SK-N-SH (cell line): Measurements from ENCODE around the gene CCL7. TPM values are rescaled to one million over a fixed set of nuclear protein-coding genes. Genes with fewer than 3 reads are reported as not detected.

Experiments used
- CTCF ChIA-PET: fragments of 300-600, 350-600 bp; formaldehyde crosslinking; extraction: SDS; loops from one replicate; lab custom pipeline; 2021; lab: Yijun Ruan, JAX
- POLR2A ChIA-PET: fragments of 350-600 bp; sonication (Branson Sonifier 250); formaldehyde crosslinking; extraction: SDS; loops from one replicate; lab custom pipeline; 2020; ENCODE audit warnings: antibody characterized with exemption, inconsistent platforms; lab: Yijun Ruan, JAX
- DNase-seq: peaks from one replicate; pipeline ENCODE4 v3.0.0; 2012
- H2AFZ ChIP-seq: fragments of 200-600 bp; sonication (generic); 2 replicates; pipeline ENCODE4 v1.8.1; 2016; ENCODE audit warnings: antibody characterized with exemption, mild to moderate bottlenecking, low read depth
- H3F3A ChIP-seq: fragments of 200-600 bp; sonication (generic); replicated peaks from 2 replicates; pipeline ENCODE3; 2016; ENCODE audit warnings: antibody characterized with exemption, mild to moderate bottlenecking; ENCODE audit not compliant: insufficient read depth
- H3K27ac ChIP-seq, 2 experiments: fragments of 200-500 bp in 1 of 2; fragments of 200-600 bp in 1 of 2; sonication (Bioruptor generic) in 1 of 2; sonication (generic), shearing (Covaris generic) in 1 of 2; 2 replicates each; pipeline versions ENCODE4 v1.5.1 to v1.6.1; 2014 to 2016; ENCODE audit warnings: low read depth in 2 of 2, inconsistent platforms in 1 of 2, low read length in 1 of 2, mild to moderate bottlenecking in 1 of 2, mixed read lengths in 1 of 2
- H3K27me3 ChIP-seq: fragments of 200-600 bp; sonication (generic), shearing (Covaris generic); 2 replicates; pipeline ENCODE4 v1.6.1; 2016; ENCODE audit warnings: mixed run types; ENCODE audit not compliant: insufficient read depth
- H3K36me3 ChIP-seq, 2 experiments: fragments of 200-500 bp in 1 of 2; fragments of 200-600 bp in 1 of 2; sonication (Bioruptor generic) in 1 of 2; sonication (generic) in 1 of 2; replicated peaks in 1 of 2; 2 replicates each; pipeline versions ENCODE3 to v1.5.1; 2014 to 2016; ENCODE audit warnings: low read length in 1 of 2, mild to moderate bottlenecking in 1 of 2; ENCODE audit not compliant: insufficient read depth in 2 of 2, control insufficient read depth in 1 of 2
- H3K4me1 ChIP-seq, 2 experiments: fragments of 200-500 bp in 1 of 2; fragments of 200-600 bp in 1 of 2; sonication (Bioruptor generic) in 1 of 2; sonication (generic), shearing (Covaris generic) in 1 of 2; 2 replicates each; pipeline versions ENCODE4 v1.5.1 to v1.6.1; 2014 to 2016; ENCODE audit warnings: low read depth in 1 of 2, low read length in 1 of 2, mixed run types in 1 of 2; ENCODE audit not compliant: insufficient read depth in 2 of 2, control insufficient read depth in 1 of 2
- H3K4me2 ChIP-seq: fragments of 200-600 bp; sonication (generic), shearing (Covaris generic); 2 replicates; pipeline ENCODE4 v1.6.1; 2017; ENCODE audit warnings: mixed run types
- H3K4me3 ChIP-seq, 2 experiments: fragments of 200-500 bp in 1 of 2; fragments of 200-600 bp in 1 of 2; sonication (Bioruptor generic) in 1 of 2; sonication (generic), shearing (Covaris generic) in 1 of 2; 2 replicates each; pipeline versions ENCODE4 v1.5.1 to v1.8.1; 2014 to 2016; ENCODE audit warnings: low read depth in 2 of 2, inconsistent platforms in 1 of 2, low read length in 1 of 2, mild to moderate bottlenecking in 1 of 2, mixed read lengths in 1 of 2, moderate library complexity in 1 of 2
- H3K79me2 ChIP-seq: fragments of 200-600 bp; sonication (generic); 2 replicates; pipeline ENCODE4 v1.8.1; 2017; ENCODE audit warnings: mild to moderate bottlenecking; ENCODE audit not compliant: insufficient read depth
- H3K9ac ChIP-seq: fragments of 200-600 bp; sonication (generic); 2 replicates; pipeline ENCODE4 v1.6.1; 2017; ENCODE audit warnings: mixed run types
- H3K9me2 ChIP-seq: fragments of 200-600 bp; sonication (generic); 2 replicates; pipeline ENCODE4 v1.6.1; 2017; ENCODE audit warnings: mixed run types
- H3K9me3 ChIP-seq: fragments of 200-600 bp; sonication (generic); 2 replicates; pipeline ENCODE4 v1.6.1; 2017; ENCODE audit warnings: mixed run types, mild to moderate bottlenecking, moderate library complexity
- H4K20me1 ChIP-seq: fragments of 200-600 bp; sonication (generic); 2 replicates; pipeline ENCODE4 v1.6.1; 2017; ENCODE audit warnings: mild to moderate bottlenecking, mixed run types; ENCODE audit not compliant: insufficient read depth
- ELF1 ChIP-seq: IDR thresholded peaks from 2 replicates; pipeline ENCODE4 v1.4.0; 2012
- FOSL2 ChIP-seq: IDR thresholded peaks from 2 replicates; pipeline ENCODE4 v1.4.0; 2012; ENCODE audit warnings: low read depth, mild to moderate bottlenecking, moderate library complexity, borderline replicate concordance
- GATA2 ChIP-seq: sonication (generic); formaldehyde crosslinking; IDR thresholded peaks from 2 replicates; pipeline ENCODE4 v1.5.0; 2020; ENCODE audit warnings: mild to moderate bottlenecking, missing genetic modification reagents
- JUND ChIP-seq: IDR thresholded peaks from 2 replicates; pipeline ENCODE4 v1.4.0; 2012
- NRF1 ChIP-seq: IDR thresholded peaks from 2 replicates; pipeline ENCODE4 v1.6.1; 2012; ENCODE audit warnings: low read depth, mild to moderate bottlenecking, low read length
- POLR2AphosphoS5 ChIP-seq: IDR thresholded peaks from 2 replicates; pipeline ENCODE4 v1.6.1; 2012; ENCODE audit warnings: low read depth, low read length
- RAD21 ChIP-seq: IDR thresholded peaks from 2 replicates; pipeline ENCODE4 v1.6.1; 2012; ENCODE audit warnings: mild to moderate bottlenecking, low read length
- RFX5 ChIP-seq: IDR thresholded peaks from 2 replicates; pipeline ENCODE4 v1.6.1; 2012; ENCODE audit warnings: mild to moderate bottlenecking, improper control_type of control experiment, low read length
- RXRA ChIP-seq: IDR thresholded peaks from 2 replicates; pipeline ENCODE4 v1.4.0; 2012; ENCODE audit warnings: low read depth, mild to moderate bottlenecking, borderline replicate concordance
- SIN3A ChIP-seq: IDR thresholded peaks from 2 replicates; pipeline ENCODE4 v1.6.1; 2012; ENCODE audit warnings: low read depth, mild to moderate bottlenecking, low read length, moderate library complexity, borderline replicate concordance
- SMC3 ChIP-seq: IDR thresholded peaks from 2 replicates; pipeline ENCODE4 v1.6.1; 2012; ENCODE audit warnings: low read depth, low read length, improper control_type of control experiment
- WGBS: methylation state at CpG from one replicate; pipeline ENCODE4 v1.1.6; 2017; ENCODE audit warnings: low lambda C conversion rate; 5-methylcytosine and 5-hydroxymethylcytosine counted together
- polyA plus RNA-seq, 3 experiments: library from polyadenylated mRNA; depleted of rRNA; stranded (reverse); fragments of >200 nt; gene quantifications; 2 replicates each; pipeline ENCODE4 v1.2.3, GENCODE V29; 2012
- TF ChIP-seq, protein P1 (sequence below): IDR thresholded peaks from 2 replicates; pipeline ENCODE4; 2012
- TF ChIP-seq, protein P2 (sequence below): IDR thresholded peaks from 2 replicates; pipeline ENCODE4 v1.4.0; 2012; ENCODE audit warnings: low read depth, borderline replicate concordance
- TF ChIP-seq, protein P3 (sequence below): IDR thresholded peaks from 2 replicates; pipeline ENCODE4 v1.6.1; 2012; ENCODE audit warnings: mild to moderate bottlenecking, low read depth, low read length, moderate library complexity
- TF ChIP-seq, protein P4 (sequence below): IDR thresholded peaks from 2 replicates; pipeline ENCODE4 v1.4.0; 2012; ENCODE audit warnings: low read depth

Gene CCL7
- polyA plus RNA-seq (2012; rRNA removed), result 0.50 and 0.72 TPM in 2 replicates
- polyA plus RNA-seq (2012; cell fraction: cytosol; rRNA removed), result 0.89 and 0.94 TPM in 2 replicates
- 0.38 and 0.59 TPM in 2 replicates for polyA plus RNA-seq (2012; cell fraction: nucleus; rRNA removed)

DNA sequence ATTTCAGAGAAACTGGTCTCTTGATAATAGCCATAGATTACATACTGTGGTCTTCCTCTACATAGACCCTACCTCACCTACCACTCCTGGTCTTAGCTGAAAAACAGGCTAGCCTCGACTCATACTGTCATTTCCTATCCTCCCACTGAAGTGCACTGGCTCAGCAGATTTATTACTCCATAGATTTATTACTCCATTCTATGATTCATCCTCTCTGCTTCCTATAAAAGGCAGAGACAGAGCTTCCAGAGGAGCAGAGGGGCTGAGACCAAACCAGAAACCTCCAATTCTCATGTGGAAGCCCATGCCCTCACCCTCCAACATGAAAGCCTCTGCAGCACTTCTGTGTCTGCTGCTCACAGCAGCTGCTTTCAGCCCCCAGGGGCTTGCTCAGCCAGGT is at the start of gene CCL7:
TSS of gene CCL7 (plus strand) at position 253 of the 400 bp plus-strand sequence. CDS start at position 323, 70 bp downstream.
- no peaks in the 10 kb centered on the region for H4K20me1 ChIP-seq
- DNase-seq, result no peak
- no peaks in the 10 kb centered on the region for H3K4me1 ChIP-seq
- H3K9me3 ChIP-seq, result no peaks in the 10 kb centered on the region
- H3K9me2 ChIP-seq, result no peaks in the 10 kb centered on the region
- no peak within 1 kb of the TSS for H3K4me3 ChIP-seq
- no peaks in the 10 kb centered on the region for H3F3A ChIP-seq
- H3K9ac ChIP-seq, result no peak within 1 kb of the TSS
- peak within 1 kb of the TSS; percentile 8; the same call in 1 of the 2 replicates for H2AFZ ChIP-seq
- TF ChIP-seq JUND, result peak; percentile 23; the same call in 1 of the 2 replicates
- TF ChIP-seq, protein P1, sequence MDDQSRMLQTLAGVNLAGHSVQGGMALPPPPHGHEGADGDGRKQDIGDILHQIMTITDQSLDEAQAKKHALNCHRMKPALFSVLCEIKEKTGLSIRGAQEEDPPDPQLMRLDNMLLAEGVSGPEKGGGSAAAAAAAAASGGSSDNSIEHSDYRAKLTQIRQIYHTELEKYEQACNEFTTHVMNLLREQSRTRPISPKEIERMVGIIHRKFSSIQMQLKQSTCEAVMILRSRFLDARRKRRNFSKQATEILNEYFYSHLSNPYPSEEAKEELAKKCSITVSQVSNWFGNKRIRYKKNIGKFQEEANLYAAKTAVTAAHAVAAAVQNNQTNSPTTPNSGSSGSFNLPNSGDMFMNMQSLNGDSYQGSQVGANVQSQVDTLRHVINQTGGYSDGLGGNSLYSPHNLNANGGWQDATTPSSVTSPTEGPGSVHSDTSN, result peak; percentile 70
- peak; percentile 48; the same call in 1 of the 2 replicates for TF ChIP-seq FOSL2
- no peak for TF ChIP-seq SIN3A
- H3K27me3 ChIP-seq, result no peaks in the 10 kb centered on the region
- H3K4me2 ChIP-seq, result no peak within 1 kb of the TSS
- 6% methylated on average over 1 of the region's 1 CpG for whole genome bisulfite sequencing
- ChIA-PET POLR2A (no interaction called here), CTCF (interaction anchor here (2.5 kb wide), 1 partner anchor 92 kb away, joined by 19 read pairs; no protein-coding TSS in a partner anchor)
- no peak within 1 kb of the TSS for H3K27ac ChIP-seq
- no peaks in the 10 kb centered on the region for H3K36me3 ChIP-seq
- no peaks in the 10 kb centered on the region for H3K79me2 ChIP-seq

GRCh38 chr17:34220752-34221395 is 49.1 kb upstream of the CCL7 start:
- 77% methylated on average over 5 of the region's 5 CpGs for WGBS
- Histone ChIP-seq H3K9me2 (no peaks in the 10 kb centered on the region), H3K4me2 (no peak overlapping the region), H3K4me1 (no peaks in the 10 kb centered on the region), H3K9ac (no peak overlapping the region), H3K27me3 (no peaks in the 10 kb centered on the region), H3K36me3 (no peaks in the 10 kb centered on the region), H3K27ac (no peak overlapping the region), H4K20me1 (no peaks in the 10 kb centered on the region), H3F3A (no peaks in the 10 kb centered on the region), H3K4me3 (no peak overlapping the region), H3K79me2 (no peaks in the 10 kb centered on the region), H3K9me3 (no peaks in the 10 kb centered on the region), H2AFZ (no peak overlapping the region)
- CTCF ChIA-PET, result interaction anchor here (0.7 to 3.3 kb wide), 4 partner anchors 21 to 141 kb away, joined by 3 to 20 read pairs (median 7); no protein-coding TSS in a partner anchor
- DNase-seq, result no peak
- TF ChIP-seq NRF1, result no peak
- no peak for TF ChIP-seq RXRA
- TF ChIP-seq ELF1, result no peak
- TF ChIP-seq JUND, result no peak
- no peak for TF ChIP-seq RAD21
- POLR2A ChIA-PET, result no interaction called here

DNA sequence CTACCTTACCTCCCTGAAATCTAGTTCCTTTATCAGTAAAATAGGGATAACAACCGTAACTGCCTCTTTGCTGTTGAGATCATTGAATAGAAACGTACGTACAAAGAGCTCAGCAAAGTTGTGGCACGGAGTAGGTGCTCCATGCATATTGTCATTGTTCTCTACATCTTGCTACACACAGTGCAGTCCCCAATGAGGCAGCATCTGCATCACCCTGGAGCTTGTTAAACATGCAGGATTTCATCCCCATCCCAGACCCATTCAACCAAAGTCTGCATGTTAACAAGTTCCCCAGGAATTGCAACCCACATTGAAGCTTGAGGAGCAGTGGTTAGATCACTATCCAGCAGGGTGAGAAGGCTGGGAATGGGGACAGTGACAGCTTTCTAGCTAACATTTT is 48.6 kb upstream of the CCL7 start:
- Histone ChIP-seq H3K4me3 (no peak overlapping the region), H3K79me2 (no peaks in the 10 kb centered on the region), H3K27me3 (no peaks in the 10 kb centered on the region), H3K27ac (no peak overlapping the region), H3K36me3 (no peaks in the 10 kb centered on the region), H3K4me2 (no peak overlapping the region), H3K9ac (no peak overlapping the region), H3K9me2 (no peaks in the 10 kb centered on the region), H3F3A (no peaks in the 10 kb centered on the region), H4K20me1 (no peaks in the 10 kb centered on the region), H3K9me3 (no peaks in the 10 kb centered on the region), H2AFZ (no peak overlapping the region), H3K4me1 (no peaks in the 10 kb centered on the region)
- ChIA-PET CTCF (interaction anchor here (0.7 to 3.3 kb wide), 3 partner anchors 22 to 140 kb away, joined by 3 to 20 read pairs (median 10); no protein-coding TSS in a partner anchor), POLR2A (no interaction called here)
- WGBS, result 54% methylated on average over 4 of the region's 4 CpGs
- no peak for DNase-seq
- TF ChIP-seq POLR2AphosphoS5 (no peak), RFX5 (no peak), GATA2 (no peak), NRF1 (no peak), SMC3 (no peak)
- TF ChIP-seq, protein P2, sequence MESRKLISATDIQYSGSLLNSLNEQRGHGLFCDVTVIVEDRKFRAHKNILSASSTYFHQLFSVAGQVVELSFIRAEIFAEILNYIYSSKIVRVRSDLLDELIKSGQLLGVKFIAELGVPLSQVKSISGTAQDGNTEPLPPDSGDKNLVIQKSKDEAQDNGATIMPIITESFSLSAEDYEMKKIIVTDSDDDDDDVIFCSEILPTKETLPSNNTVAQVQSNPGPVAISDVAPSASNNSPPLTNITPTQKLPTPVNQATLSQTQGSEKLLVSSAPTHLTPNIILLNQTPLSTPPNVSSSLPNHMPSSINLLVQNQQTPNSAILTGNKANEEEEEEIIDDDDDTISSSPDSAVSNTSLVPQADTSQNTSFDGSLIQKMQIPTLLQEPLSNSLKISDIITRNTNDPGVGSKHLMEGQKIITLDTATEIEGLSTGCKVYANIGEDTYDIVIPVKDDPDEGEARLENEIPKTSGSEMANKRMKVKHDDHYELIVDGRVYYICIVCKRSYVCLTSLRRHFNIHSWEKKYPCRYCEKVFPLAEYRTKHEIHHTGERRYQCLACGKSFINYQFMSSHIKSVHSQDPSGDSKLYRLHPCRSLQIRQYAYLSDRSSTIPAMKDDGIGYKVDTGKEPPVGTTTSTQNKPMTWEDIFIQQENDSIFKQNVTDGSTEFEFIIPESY, result no peak
- TF ChIP-seq, protein P3, sequence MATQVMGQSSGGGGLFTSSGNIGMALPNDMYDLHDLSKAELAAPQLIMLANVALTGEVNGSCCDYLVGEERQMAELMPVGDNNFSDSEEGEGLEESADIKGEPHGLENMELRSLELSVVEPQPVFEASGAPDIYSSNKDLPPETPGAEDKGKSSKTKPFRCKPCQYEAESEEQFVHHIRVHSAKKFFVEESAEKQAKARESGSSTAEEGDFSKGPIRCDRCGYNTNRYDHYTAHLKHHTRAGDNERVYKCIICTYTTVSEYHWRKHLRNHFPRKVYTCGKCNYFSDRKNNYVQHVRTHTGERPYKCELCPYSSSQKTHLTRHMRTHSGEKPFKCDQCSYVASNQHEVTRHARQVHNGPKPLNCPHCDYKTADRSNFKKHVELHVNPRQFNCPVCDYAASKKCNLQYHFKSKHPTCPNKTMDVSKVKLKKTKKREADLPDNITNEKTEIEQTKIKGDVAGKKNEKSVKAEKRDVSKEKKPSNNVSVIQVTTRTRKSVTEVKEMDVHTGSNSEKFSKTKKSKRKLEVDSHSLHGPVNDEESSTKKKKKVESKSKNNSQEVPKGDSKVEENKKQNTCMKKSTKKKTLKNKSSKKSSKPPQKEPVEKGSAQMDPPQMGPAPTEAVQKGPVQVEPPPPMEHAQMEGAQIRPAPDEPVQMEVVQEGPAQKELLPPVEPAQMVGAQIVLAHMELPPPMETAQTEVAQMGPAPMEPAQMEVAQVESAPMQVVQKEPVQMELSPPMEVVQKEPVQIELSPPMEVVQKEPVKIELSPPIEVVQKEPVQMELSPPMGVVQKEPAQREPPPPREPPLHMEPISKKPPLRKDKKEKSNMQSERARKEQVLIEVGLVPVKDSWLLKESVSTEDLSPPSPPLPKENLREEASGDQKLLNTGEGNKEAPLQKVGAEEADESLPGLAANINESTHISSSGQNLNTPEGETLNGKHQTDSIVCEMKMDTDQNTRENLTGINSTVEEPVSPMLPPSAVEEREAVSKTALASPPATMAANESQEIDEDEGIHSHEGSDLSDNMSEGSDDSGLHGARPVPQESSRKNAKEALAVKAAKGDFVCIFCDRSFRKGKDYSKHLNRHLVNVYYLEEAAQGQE, result no peak
- TF ChIP-seq, protein P4, sequence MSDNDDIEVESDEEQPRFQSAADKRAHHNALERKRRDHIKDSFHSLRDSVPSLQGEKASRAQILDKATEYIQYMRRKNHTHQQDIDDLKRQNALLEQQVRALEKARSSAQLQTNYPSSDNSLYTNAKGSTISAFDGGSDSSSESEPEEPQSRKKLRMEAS, result no peak
